PC-9 (cell line): Measurements from ENCODE around the gene HOXB3. TPM values are rescaled to one million over a fixed set of nuclear protein-coding genes. Genes with fewer than 3 reads are reported as not detected.

ENCODE experiments used
- BruUV-seq: library from RNA; stranded (reverse); fragments of 400-500 nt; replicated peaks from 2 replicates; lab custom pipeline; 2021; lab: Mats Ljungman, UMichigan
- CTCF ChIA-PET: fragments of 300-600 bp; sonication (Branson Sonifier 250); formaldehyde crosslinking; loops from one replicate; lab custom pipeline; 2022; ENCODE audit warnings: antibody characterized with exemption; lab: Charles Lee
- POLR2A ChIA-PET: fragments of 300-600 bp; sonication (Branson Sonifier 250); formaldehyde crosslinking; loops from one replicate; lab custom pipeline; 2022; ENCODE audit warnings: antibody characterized with exemption; ENCODE audit not compliant: unreplicated experiment; lab: Charles Lee
- DNase-seq, 2 experiments: peaks; one replicate each; pipeline versions ENCODE4 v3.0.0 to v3.0.0-alpha.2; 2015 to 2022; ENCODE audit warnings: mixed read lengths in 1 of 2
- H2AFZ ChIP-seq: fragments of 200-600 bp; sonication (generic); 2 replicates; pipeline ENCODE4 v1.8.1; 2017; ENCODE audit warnings: antibody characterized with exemption
- H3F3A ChIP-seq: fragments of 200-600 bp; sonication (generic); 2 replicates; pipeline ENCODE4 v1.8.1; 2017; ENCODE audit warnings: antibody characterized with exemption, mild to moderate bottlenecking, low read depth; ENCODE audit not compliant: insufficient read depth
- H3K27ac ChIP-seq: fragments of 200-600 bp; sonication (generic); 2 replicates; pipeline ENCODE4 v1.6.1; 2016; ENCODE audit warnings: mixed run types
- H3K27me3 ChIP-seq: fragments of 200-600 bp; sonication (generic); 2 replicates; pipeline ENCODE4 v1.6.1; 2016; ENCODE audit warnings: low read depth, mixed run types; ENCODE audit not compliant: insufficient read depth
- H3K36me3 ChIP-seq: fragments of 200-600 bp; sonication (generic); 2 replicates; pipeline ENCODE4 v1.6.1; 2016; ENCODE audit warnings: low read depth, mixed run types
- H3K4me1 ChIP-seq: fragments of 200-600 bp; sonication (generic); replicated peaks from 2 replicates; pipeline ENCODE4 v1.6.1; 2016; ENCODE audit warnings: mixed run types; ENCODE audit not compliant: insufficient read depth
- H3K4me2 ChIP-seq: fragments of 200-600 bp; sonication (generic); 2 replicates; pipeline ENCODE4 v1.6.1; 2017; ENCODE audit warnings: mixed run types
- H3K4me3 ChIP-seq: fragments of 200-600 bp; sonication (generic); 2 replicates; pipeline ENCODE4 v1.6.1; 2016; ENCODE audit warnings: mixed run types
- H3K79me2 ChIP-seq: fragments of 200-600 bp; sonication (generic); 2 replicates; pipeline ENCODE4 v1.6.1; 2017; ENCODE audit warnings: low read depth, mixed run types
- H3K9me2 ChIP-seq: fragments of 200-600 bp; sonication (generic); 2 replicates; pipeline ENCODE4 v1.8.1; 2017; ENCODE audit warnings: mild to moderate bottlenecking; ENCODE audit not compliant: insufficient read depth
- H3K9me3 ChIP-seq: fragments of 200-600 bp; sonication (generic); 2 replicates; pipeline ENCODE4 v1.8.1; 2016; ENCODE audit warnings: low read depth; ENCODE audit not compliant: insufficient read depth
- H4K20me1 ChIP-seq: fragments of 200-600 bp; sonication (generic); 2 replicates; pipeline ENCODE4 v1.8.1; 2017; ENCODE audit not compliant: insufficient read depth
- EZH2 ChIP-seq: fragments of 200-600 bp; sonication (generic); IDR thresholded peaks from 2 replicates; pipeline ENCODE4 v1.8.0; 2017; ENCODE audit warnings: antibody characterized with exemption, low read depth
- intact Hi-C: fragments of 100-400 bp; cut with micrococcal nuclease; formaldehyde crosslinking; loops from one replicate; pipeline ENCODE4 v1.10.0; 2022; ENCODE audit not compliant: unreplicated experiment
- total RNA-seq: library from RNA; stranded (reverse); gene quantifications from 2 replicates; pipeline ENCODE4 v1.2.3, GENCODE V29; 2021
- TF ChIP-seq, protein P1 (sequence below): fragments of 200-600 bp; sonication (generic); conservative IDR thresholded peaks from 2 replicates; pipeline ENCODE4 v1.6.1; 2017; ENCODE audit warnings: mixed run types, antibody characterized with exemption, mild to moderate bottlenecking, moderate library complexity

HOXB3 gene
- total RNA-seq, 1 experiment from 2014 or later, result 19.1 TPM

DNA sequence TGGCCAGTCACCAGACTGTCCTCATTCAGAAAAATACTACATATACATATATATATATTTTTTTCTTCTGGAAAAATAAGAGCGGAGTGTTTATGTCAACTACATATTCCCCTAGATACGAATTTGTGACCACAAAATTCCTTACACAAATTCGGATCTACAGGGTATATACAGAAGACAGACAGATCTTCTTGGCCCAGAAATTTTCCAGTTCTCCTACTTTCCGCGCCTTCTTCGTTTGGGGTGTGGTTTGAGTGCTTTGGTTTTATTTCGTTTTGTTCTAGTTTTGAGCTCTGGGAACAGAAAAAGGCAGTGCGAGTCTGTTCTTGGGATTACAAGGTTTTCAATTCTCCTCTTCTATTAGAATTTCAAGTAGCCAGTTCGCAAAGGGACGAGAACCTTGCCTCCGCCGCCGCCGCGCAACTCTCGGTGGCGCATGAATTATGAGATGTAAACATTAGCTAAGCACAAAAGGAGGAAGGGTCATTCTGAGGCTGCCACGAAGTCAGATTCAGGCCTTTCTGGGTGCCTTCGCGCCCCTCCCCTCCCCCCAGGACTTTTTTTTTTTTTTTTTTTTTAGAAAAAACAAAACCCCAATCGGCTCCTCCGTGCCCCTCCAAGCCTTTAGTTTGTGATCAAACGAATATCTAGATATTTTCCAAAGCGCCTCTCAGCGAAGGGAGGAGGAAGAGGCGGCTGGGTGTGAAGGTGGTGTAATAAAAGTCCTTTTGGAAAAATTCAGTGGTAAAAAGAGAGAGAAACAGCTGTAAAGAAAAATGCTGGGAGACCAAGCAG is 10.1 kb downstream of the HOXB3 start:
- H3K4me3 ChIP-seq, result no peak overlapping the region
- H2AFZ ChIP-seq, result no peak overlapping the region
- ChIA-PET CTCF (interaction anchor here (0.5 to 0.7 kb wide), 2 partner anchors 249 to 273 kb away, joined by 3 to 6 read pairs; no protein-coding TSS in a partner anchor), POLR2A (no interaction called here)
- H4K20me1 ChIP-seq, result no peaks in the 10 kb centered on the region
- H3K4me2 ChIP-seq, result no peak overlapping the region
- H3K9me3 ChIP-seq, result no peaks in the 10 kb centered on the region
- H3K4me1 ChIP-seq, result no peaks in the 10 kb centered on the region
- H3K27me3 ChIP-seq, result no peaks in the 10 kb centered on the region
- H3K27ac ChIP-seq, result no peak overlapping the region
- intact Hi-C loops, result no loop called here
- BruUV-seq, result no TSS peak
- 0 out of 2 replicates have a peak, but pooled peaks cover 5% of the 10 kb centered on the region for H3K79me2 ChIP-seq
- TF ChIP-seq, protein P1, sequence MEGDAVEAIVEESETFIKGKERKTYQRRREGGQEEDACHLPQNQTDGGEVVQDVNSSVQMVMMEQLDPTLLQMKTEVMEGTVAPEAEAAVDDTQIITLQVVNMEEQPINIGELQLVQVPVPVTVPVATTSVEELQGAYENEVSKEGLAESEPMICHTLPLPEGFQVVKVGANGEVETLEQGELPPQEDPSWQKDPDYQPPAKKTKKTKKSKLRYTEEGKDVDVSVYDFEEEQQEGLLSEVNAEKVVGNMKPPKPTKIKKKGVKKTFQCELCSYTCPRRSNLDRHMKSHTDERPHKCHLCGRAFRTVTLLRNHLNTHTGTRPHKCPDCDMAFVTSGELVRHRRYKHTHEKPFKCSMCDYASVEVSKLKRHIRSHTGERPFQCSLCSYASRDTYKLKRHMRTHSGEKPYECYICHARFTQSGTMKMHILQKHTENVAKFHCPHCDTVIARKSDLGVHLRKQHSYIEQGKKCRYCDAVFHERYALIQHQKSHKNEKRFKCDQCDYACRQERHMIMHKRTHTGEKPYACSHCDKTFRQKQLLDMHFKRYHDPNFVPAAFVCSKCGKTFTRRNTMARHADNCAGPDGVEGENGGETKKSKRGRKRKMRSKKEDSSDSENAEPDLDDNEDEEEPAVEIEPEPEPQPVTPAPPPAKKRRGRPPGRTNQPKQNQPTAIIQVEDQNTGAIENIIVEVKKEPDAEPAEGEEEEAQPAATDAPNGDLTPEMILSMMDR, result no peak
- TF ChIP-seq EZH2, result no peak
- H3F3A ChIP-seq, result no peaks in the 10 kb centered on the region
- no peak for DNase-seq
- H3K9me2 ChIP-seq, result no peaks in the 10 kb centered on the region
- no peaks in the 10 kb centered on the region for H3K36me3 ChIP-seq

DNA sequence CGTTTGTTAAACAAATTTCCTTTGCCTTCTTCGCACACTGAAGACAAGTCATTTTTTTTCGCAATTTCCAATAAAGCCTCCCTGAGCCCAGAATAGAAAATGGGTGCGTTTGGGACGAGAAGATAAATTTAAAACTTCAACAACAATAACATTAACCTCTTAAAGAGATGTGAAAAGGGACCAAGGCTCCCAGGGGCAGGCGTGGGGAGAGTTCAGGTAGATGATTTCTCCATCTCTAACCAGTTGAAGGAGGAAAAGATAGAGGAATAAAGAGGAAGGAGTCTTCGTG is 10.6 kb downstream of the HOXB3 start:
- Histone ChIP-seq H3K4me1 (no peaks in the 10 kb centered on the region), H3K4me3 (no peak overlapping the region), H3K27me3 (no peaks in the 10 kb centered on the region), H2AFZ (no peak overlapping the region), H3F3A (no peaks in the 10 kb centered on the region), H3K36me3 (no peaks in the 10 kb centered on the region), H3K4me2 (no peak overlapping the region), H3K9me3 (no peaks in the 10 kb centered on the region), H3K79me2 (0 out of 2 replicates have a peak, but pooled peaks cover 3% of the 10 kb centered on the region), H3K27ac (no peak overlapping the region), H3K9me2 (no peaks in the 10 kb centered on the region), H4K20me1 (no peaks in the 10 kb centered on the region)
- no peak for TF ChIP-seq EZH2
- TF ChIP-seq, protein P1, result no peak
- CTCF ChIA-PET, result interaction anchor here (0.7 kb wide), 1 partner anchor 272 kb away, joined by 6 read pairs; no protein-coding TSS in a partner anchor
- no TSS peak for BruUV-seq
- POLR2A ChIA-PET, result no interaction called here
- no peak for DNase-seq
- intact Hi-C loops, result no loop called here

DNA sequence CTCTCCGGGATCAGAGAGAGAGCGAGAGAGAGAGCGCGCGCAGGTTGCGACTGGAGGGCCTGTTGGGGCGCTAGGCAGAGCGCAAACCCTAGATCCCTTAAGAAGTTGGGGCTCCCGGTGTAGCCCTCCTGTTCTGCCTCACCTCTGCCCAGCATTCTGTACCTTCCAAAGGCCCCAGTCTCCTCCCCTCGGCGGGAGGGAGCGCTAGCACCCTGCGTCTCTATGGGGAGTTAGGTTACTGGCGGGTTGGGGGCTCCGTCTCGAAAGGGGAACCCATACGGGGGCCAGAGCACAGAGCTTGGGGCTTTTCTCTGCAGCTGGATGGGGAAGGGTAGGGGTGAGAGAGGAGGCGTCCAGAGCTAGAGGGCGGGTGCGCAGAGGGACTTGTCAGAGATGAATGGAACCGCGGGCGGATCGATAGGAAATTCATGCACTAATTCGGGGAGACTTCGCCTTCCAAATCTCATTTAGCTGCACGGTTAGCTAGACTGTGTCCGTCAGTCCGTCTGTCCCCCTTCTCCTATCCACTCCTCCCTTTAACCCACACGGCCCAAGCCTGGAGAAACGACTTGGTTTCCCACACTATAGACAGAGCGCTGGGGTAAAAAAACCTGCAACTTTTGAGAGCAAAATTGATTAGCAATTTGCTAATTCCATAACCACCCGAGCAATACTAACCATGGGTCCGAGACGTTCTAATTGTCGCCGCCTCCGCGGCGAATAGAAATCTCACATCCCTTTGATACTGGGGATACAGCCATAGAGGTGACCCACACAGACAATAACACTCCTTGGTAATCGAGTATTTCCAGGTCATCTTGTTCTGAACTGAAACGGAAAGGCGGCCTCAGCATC is 11.2 kb downstream of the HOXB3 start:
- Histone ChIP-seq H3F3A (no peaks in the 10 kb centered on the region), H3K9me3 (no peaks in the 10 kb centered on the region), H3K4me3 (no peak overlapping the region), H3K79me2 (no peaks in the 10 kb centered on the region), H2AFZ (no peak overlapping the region), H3K4me1 (no peaks in the 10 kb centered on the region), H3K27me3 (no peaks in the 10 kb centered on the region), H3K4me2 (no peak overlapping the region), H4K20me1 (no peaks in the 10 kb centered on the region), H3K27ac (no peak overlapping the region), H3K36me3 (no peaks in the 10 kb centered on the region), H3K9me2 (no peaks in the 10 kb centered on the region)
- ChIA-PET CTCF (no interaction called here), POLR2A (no interaction called here)
- DNase-seq, result no peak
- TF ChIP-seq EZH2, result no peak
- TF ChIP-seq, protein P1, result no peak
- intact Hi-C loops, result no loop called here
- BruUV-seq, result no TSS peak
